NCI-H1092 treated with DMSO at 0.1 percent for 48 hours (cell line): ENCODE measurements around the gene TBX6.
A peak's percentile ranks its signal among the peaks of the same experiment; 100 is the strongest.
"Not testable (repeated sequence)": the region's sequence is repeated elsewhere in the genome, so short reads cannot be mapped to it uniquely, and the experiment has no call there.

ENCODE experiments used
- DNase-seq: peaks from one replicate; lab custom pipeline; 2025; lab: John Stamatoyannopoulos, UW

The TBX6 gene, protein sequence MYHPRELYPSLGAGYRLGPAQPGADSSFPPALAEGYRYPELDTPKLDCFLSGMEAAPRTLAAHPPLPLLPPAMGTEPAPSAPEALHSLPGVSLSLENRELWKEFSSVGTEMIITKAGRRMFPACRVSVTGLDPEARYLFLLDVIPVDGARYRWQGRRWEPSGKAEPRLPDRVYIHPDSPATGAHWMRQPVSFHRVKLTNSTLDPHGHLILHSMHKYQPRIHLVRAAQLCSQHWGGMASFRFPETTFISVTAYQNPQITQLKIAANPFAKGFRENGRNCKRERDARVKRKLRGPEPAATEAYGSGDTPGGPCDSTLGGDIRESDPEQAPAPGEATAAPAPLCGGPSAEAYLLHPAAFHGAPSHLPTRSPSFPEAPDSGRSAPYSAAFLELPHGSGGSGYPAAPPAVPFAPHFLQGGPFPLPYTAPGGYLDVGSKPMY

DNA sequence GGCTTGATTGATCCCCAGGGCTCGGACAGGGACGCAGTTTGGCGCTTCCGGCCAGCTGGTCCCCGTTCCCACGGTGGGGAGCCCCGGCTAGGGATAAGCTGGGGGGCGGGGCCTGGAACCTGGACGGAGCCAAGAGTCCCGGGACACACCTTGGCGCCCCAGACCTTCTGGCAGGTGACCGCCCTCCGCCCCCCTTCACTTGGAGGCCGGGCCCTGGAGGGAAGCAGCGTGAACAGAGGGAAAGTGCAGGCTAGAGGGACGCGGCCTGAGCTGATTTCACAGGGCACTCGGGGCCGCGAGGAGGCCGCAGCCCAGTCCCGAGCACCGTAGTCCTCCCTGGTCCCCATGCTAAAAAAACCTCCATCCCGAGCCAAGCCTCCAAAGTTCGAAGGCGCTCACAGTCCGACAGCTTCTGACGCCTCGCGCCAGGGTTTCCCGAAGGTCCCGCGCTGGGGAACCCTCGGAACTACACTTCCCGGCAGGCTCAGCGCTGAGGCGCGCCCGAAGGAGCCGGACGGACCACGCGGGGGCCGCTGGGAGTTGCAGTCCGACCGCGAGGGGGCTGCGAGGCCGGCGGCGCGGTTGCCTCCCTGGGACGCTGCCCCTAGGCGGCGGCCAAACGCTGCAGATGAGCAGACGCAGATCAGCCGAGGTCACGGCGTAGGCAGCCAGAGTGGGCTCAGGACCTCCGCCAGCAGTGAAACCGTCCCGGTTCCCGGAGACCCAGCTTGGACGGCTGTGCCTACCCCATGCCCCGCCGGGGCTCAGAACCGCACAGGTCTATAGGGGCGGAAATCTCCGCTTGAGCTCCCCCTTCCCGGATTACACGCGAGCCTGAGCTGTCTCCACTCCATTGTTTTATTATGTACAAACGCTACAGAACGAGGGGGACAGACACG is at the start of gene TBX6:
TSS of gene TBX6 (minus strand) at position 451 of the 899 bp plus-strand sequence. CDS start 731 bp downstream, outside the sequence.
- DNase-seq, result peak; percentile 83

DNA sequence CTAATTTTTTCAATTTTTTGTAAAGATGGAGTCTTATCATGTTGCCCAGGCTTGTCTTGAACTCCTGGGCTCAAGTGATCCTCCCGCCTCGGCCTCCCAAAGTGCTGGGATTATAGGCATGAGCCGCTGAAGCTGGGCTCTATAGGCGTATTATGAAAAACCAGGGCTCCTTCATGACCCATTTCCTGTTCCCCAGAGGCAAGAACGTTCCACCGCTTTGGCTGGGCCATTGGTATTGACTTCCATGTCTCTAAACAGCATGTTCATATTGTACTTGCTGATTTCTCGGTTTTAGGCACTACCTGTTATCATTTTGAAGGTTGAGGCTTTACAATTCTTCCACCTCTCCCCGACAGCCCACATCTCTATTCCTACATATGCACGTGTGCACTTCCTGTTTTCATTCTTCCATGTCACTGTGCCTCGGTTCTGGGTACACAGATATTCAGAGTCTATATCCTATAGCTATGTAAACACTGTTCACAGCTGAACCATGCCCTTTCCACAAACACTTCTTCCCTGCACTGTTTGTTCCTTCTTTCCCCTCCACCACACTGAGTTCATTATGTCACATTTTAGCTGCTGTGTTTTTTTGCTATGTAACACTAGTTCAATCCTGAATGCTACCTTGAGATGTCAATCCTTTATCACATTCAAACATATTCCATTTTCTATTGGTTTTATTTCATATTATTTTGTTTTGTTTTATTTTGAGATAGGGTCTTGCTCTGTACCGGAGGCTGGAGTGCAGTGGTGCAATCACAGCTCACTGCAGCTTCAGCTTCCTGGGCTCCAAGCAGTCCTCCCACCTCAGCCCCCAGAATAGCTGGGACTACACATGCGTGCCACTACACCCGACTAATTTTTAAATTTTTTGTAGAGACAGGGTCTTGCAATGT is 48.1 kb upstream of the TBX6 start:
- peak; percentile 22 for DNase-seq

DNA sequence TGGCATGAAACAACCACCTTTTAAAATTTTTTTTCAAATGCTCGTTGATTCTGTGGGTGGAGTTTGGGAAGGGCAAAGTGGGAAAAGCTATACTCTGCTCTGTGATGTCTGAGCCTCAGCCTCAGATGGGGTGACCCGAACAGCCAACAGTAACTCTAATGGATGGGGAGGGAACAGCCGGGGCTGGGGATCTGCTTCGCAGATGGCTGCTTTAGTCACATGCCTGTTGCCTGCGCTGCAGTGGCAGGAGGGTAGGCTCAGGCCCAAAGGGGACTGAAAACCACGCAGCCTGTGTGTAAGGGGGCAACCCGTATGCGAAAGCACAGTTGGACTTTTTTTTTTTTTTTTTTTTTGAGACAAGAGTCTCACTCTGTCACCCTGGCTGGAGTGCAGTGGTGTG is 46.2 kb upstream of the TBX6 start:
- no peak for DNase-seq

DNA sequence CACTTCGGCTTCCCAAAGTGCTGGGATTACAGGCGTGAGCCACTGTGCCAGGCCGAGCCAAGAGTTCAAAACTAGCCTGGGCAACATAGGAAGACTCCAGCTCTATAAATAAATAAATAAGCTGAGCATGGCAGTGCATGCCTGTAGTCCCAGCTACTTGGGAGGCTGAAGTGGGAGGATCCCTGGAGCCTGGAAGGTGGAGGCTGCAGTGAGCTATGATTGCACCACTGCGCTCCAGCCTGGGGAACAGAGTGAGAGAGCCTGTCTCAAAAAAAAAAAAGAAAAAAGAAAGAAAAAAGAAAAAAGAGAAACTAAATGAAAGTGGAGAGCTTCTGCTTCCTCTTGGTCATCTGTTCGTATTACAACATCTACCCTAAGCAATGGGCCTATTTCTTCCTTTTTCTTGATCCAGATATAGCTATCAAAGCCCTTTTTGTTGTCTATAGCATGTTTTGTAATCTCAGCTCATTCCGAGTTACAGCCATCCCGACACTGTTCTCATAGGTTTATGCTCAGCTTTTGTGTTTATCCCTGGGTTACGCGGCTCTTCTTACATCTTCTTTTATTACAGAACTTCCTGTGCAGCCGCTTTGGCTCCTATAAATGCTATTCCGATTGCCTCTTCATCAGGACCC is 45.4 kb upstream of the TBX6 start:
- no peak for DNase-seq

DNA sequence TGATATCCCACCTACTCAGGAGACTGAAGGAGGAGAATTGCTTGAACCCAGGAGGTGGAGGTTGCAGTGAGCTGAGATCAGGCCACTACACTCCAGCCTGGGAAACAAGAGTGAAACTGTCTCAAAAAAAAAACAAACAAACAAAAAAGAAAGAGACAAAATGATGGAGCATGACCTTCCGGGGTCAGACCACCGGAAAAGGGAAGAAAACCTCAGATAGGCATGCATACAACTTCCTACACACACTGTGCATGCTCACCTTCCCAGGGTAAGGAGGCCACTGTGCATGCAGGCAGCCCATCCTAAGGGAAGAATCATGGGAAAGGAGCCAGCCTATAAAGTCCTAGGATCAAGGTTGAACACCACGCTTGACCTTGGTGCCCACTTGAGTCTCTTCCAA is 40.9 kb upstream of the TBX6 start:
- DNase-seq, result no peak

DNA sequence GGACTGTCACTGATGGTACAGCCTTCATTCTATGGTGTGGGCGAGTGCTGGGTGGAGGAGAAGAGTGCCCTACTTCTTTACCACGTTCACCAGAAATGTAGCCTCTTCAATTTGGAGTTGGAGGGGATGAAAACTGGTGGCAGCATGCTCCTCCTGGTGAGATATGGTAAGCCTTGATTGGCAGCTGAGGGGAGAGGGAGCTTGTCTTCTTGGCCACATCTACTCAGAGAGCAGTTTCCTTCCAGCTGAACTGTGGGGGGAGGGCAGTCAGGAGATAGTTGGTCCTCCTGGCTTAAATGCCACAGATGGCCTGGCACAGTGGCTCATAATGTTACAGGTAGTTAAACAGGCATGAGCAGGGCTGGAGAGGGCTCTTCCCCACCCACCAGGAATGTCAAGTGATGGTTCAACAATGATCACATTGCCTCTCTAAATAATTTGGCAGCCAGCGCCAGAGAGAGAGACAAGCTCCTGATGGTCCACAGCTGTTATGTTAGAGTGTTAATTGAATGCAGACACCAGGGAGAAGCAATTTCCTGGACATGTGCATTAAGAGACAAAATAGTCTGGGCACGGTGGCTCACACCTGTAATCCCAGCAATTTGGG is 40.2 kb upstream of the TBX6 start:
- DNase-seq, result peak; percentile 93

DNA sequence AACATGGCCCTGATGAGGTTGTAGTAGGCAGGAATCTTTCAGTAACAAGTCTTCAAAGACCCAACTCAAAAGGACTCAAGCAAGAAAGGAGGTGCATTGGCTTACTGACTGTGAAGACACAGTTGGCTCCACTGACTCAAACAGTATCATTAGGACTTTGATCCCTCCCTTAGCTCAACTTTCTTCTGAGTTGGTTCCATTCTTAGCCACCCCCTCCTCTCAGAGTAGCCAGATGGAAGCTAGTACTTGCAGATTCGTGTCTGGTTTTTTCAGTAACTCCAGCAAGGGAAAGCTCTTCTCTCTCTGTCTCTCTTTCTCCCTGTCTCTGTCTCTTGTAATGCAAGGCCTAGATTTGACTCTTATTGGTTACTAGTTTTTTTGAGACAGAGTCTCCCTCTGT is 36.3 kb upstream of the TBX6 start:
- DNase-seq, result no peak

DNA sequence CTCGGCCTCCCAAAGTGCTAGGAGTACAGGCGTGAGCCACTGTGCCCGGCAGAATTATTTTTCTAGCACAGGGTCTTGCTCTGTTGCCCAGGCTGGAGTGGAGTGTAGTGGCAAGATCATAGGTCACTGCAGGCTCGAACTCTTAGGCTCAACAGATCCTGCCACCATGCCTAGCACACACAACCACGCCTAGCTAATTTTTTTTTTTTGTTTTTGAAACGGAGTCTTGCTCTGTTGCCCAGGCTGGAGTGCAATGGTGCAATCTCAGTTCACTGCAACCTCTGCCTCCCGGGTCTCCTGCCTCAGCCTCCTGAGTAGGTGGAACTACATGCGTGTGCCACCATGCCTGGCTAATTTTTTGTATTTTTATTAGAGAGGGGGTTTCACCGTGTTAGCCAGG is 34.0 kb upstream of the TBX6 start:
- DNase-seq, result not testable (repeated sequence)

DNA sequence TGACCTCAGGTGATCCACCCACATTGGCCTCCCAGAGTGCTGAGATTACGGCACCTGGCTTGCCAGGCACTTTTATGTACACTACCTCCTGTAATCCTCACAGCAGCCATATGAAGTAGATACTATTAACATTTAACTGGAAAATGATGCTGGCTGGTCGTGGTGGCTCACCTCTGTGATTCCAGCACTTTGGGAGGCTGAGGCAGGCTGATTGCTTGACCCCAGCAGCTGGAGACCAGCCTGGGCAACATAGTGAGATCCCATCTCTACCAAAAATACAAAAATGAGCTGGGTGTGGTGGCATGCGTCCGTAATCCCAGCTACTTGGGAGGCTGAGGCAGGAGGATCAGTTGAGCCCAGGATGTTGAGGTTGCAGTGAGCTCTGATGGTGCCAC is 33.3 kb upstream of the TBX6 start:
- DNase-seq, result no peak

DNA sequence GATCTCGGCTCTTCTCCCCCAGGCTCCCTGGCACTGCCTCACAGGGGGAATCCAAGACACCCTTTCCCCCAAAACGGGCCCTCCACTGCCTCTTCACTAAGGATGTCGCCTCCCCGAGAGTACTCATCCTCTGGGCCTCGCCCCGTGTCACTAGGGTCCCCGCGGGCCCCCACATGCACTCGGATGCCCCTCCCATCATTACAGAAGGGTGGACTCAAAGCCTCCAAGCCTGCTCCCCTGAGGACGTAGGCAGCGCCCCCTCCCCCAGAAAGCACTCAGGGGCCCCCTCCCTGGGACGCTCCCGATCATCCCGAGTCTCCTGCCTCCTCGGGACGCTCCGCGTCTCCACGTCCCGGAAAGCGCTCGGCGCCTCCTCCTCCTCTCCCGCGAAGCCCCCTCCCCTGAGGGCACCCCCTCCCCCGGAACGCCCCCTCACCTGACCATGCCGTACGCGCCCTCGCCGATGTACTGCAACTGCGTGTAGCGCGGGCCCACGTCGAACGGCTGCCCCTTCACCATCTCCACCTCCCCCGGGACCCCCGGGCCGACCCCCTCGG is 31.0 kb upstream of the TBX6 start:
- DNase-seq, result no peak

DNA sequence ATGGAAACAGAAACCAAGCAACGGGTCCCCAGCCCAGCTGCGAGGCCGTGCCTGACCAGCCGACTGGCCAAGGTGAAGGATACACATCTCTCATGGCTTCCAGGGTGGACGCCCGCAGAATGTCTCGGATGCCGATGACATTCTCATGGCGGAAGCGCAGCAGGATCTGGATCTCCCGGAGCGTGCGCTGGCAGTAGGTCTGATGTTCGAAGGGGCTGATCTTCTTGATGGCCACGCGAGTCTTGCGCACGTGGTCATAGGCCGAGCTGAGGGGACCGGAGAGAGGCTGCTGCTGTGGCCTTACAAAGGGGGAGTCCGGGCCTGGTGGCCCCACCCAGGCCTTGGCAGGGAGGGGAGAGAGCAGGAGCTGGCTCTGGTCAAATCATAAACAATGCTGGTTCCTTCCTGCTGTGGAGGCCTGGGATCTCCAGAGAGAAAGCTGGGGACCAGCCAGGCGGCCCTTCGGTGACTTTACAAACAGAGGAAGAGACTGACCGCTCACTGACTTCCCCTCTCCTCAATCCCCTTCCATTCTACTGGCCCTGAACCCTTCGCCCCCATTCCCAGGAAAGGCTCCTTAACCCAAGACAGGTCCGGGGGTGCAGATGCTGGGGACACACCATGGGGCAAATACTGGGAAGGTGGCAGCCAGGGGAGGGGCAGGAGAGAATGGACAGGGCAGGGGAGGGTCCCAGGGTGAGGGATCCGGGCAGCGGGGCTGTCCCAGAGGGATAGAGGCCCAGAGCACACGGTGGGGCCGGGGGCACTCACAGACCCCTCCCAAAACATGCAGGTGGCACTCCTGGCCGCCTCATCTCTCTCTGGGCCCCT is 30.2 kb upstream of the TBX6 start:
- DNase-seq, result no peak

DNA sequence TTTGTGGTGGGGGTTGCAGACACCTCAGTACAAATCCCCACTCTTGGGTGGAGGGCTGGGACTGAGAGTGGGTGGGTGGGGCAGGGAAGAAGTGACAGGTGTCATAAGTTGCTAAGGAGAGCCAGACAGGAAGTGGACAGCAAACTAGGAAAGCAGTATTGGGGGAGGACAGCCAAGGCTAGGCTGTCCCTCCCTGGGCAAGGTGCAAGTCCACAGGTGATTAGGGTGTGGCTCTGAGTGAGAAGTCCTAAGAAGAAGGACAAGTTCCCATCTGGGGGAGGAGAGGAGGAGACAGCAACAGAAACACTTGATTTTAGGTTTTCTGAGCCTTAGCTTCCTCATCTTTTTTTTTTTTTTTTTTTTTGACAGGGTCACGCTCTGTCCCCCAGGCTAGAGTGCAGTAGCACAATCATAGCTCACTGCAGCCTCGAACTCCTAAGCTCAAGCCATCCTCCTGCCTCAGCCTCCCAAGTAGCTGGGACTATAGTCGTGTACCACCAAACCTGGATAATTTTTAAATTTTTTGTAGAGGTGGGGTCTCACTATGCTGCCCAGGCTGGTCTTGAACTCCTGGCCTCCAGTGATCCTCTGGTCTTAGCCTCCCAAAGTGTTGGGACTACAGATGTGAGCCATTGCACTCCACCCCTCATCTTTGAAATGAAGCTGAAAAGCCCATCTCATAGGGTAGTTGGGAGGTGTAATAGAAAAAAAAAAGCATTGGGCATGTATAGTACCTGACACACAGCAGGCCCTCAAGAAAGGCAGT is 28.8 kb upstream of the TBX6 start:
- no peak for DNase-seq

DNA sequence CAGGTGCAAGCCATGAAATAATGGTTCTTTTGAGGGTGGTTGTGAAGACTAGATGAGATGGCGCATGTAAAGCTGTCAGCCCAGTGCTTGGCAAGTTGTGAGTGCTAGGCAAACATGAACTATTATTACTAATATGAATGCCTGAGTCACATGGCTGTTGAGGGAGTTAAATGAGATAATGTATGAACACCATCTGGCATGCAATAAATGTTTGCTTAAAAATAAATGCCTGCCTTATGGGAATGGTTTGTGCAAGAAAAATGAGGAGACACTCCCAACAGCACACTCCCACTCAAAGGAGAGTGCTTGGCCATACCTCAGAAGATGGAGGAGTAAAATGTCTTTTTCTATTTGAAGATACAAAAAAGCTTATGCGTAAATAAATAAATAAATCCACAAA is 27.7 kb upstream of the TBX6 start:
- DNase-seq, result no peak

DNA sequence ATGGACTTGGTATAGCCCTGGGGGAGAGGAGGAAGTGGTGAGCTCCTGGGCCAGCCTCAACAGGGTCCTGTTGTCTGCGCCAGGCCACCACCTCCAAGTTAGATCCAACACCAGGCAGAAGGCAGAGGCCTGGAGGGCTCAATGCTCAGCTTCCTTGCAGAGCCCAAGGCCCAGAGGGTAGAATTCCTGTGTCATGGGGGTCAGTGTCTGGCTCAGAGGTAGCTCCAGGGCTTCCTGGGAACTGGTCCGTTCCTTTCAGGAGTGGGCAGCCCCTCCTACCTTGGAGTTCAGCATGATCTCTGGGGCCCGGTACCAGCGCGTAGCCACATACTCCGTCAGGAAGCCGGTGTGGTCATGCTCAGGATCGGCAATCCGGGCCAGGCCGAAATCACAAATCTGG is 26.0 kb upstream of the TBX6 start:
- DNase-seq, result no peak

DNA sequence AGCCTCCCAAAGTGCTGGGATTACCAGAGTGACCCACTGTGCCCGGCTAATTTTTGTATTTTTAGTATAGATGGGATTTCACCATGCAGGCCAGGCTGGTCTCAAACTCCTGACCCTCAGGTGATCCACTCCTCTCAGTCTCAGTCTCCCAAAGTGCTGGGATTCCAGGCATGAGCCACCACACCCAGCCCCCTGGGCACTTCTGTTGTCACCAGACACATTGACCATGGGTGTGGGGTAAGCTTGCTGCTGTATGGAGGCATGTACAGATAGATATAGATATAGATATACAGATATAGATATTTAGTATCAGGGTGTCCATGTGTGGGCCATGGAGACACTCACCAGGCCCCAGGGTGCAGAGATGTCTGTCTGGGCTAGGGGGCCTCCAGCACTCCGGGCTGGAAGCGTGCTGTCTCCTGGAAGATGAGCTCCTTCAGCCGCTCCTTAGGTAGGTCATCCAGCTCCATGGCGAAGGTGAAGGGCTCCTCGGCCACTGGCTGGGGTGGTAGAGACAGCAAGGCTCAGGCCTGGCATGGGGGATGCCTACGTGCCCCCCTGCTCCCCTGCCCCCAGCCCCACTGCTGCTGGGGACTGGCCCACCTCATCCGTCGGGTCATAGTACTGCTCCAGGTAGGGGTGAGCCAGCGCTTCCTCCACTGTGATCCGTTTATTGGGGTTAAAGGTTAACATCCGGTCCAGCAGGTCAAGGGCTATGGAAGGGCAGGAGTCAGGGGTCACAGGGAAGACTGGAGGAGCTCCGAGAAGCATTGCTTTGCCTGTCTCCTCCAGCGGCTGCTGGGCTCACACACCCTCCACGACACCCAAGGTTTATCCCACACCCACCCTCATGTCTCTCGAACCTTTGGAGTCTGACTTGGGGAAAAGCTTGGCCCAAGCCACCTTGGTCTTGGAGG is 24.8 kb upstream of the TBX6 start:
- no peak for DNase-seq

DNA sequence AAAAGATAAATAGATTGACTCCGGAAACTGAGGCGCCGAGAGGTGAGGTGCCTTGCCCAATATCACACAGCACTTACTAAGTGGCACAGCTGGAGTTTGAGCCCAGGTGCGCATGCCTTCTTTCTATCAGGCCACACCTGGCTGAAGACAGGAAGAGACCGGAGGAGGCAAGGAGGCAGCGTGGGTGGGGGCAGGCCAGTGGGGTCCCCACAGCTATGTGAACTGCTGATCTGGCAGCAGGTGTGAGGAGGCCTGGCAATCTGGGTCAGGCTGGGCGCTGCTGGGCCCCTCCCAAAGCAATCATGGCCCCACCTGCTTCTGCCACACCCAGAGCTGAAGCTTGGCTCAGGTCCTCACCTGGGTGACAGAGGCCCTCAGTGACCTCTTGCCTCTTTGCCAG is 23.5 kb upstream of the TBX6 start:
- no peak for DNase-seq

DNA sequence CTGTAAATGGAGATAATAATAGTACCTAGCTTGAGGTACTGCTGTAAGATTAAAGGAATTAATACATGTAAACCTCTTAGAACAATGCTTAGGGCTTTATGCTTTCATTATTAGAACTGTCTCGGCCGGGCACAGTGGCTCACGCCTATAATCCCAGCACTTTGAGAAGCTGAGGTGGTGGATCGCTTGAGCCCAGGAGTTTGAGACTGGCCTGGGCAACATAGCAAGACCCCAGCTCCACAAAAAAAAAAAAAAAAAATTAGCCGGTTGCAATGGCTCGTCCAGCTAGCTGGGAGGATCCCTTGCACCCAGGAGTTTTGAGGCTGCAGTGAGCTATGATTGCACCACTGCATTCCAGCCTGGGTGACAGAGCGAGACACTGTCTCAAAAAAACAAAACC is 23.1 kb upstream of the TBX6 start:
- DNase-seq, result not testable (repeated sequence)

DNA sequence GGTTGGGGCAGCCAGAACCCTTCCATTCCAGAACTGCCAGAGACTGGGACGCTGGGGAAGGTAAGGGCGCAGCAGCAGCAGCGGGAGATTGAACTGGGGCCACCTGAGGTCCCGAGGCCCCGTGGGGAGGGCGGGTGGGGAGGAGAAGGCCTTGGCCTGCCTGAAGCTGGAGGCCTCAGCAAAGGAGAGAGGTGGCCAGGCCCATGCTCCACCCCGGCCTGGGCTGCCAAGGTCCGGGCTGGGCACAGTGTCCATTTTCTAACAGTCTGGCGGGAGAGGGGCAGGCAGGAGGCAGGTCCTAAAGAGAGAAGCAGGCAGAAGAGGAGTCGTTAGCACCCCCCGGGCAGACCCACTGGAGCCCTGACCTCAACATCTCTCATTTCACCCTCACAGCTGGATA is 22.7 kb upstream of the TBX6 start:
- no peak for DNase-seq
